Endothelial cell (in vitro differentiated cells): ENCODE measurements around the gene STX5. TPM values are rescaled to one million over a fixed set of nuclear protein-coding genes. Genes with fewer than 3 reads are reported as not detected.
A peak's percentile ranks its signal among the peaks of the same experiment; 100 is the strongest.

ENCODE experiments used
- DNase-seq: peaks from one replicate; pipeline ENCODE4 v3.0.0; 2021; ENCODE audit warnings: low spot score
- H3K27ac Mint-ChIP-seq: one replicate; pipeline ENCODE4 v1.8.0; 2021; ENCODE audit warnings: mixed read lengths, inconsistent platforms; ENCODE audit not compliant: unreplicated experiment
- H3K27me3 Mint-ChIP-seq: one replicate; pipeline ENCODE4 v1.8.0; 2021; ENCODE audit warnings: mild to moderate bottlenecking, moderate library complexity, mixed read lengths, inconsistent platforms; ENCODE audit not compliant: unreplicated experiment
- H3K36me3 Mint-ChIP-seq: one replicate; pipeline ENCODE4 v1.8.0; 2021; ENCODE audit warnings: mild to moderate bottlenecking, low read depth, mixed read lengths, inconsistent platforms; ENCODE audit not compliant: unreplicated experiment
- H3K4me1 Mint-ChIP-seq: one replicate; pipeline ENCODE4 v1.8.0; 2021; ENCODE audit warnings: mild to moderate bottlenecking, mixed read lengths, inconsistent platforms; ENCODE audit not compliant: unreplicated experiment
- H3K4me3 Mint-ChIP-seq: one replicate; pipeline ENCODE4 v1.8.0; 2021; ENCODE audit warnings: mild to moderate bottlenecking, mixed read lengths, inconsistent platforms; ENCODE audit not compliant: unreplicated experiment
- H3K9me3 Mint-ChIP-seq: one replicate; pipeline ENCODE4 v1.8.0; 2021; ENCODE audit warnings: mixed read lengths, inconsistent platforms; ENCODE audit not compliant: unreplicated experiment
- CTCF ChIP-seq: fragments of 200-600 bp; sonication (generic); IDR thresholded peaks from one replicate; pipeline ENCODE4 v1.5.0; 2021; ENCODE audit warnings: antibody characterized with exemption; ENCODE audit not compliant: unreplicated experiment
- microRNA-seq: library from miRNA; unstranded; fragments of <30 nt; microRNA quantifications from one replicate; pipeline ENCODE4, GENCODE V29; 2020; ENCODE audit not compliant: unreplicated experiment
- total RNA-seq: library from RNA; stranded (reverse); fragmentation: NEBNext Ultra II Directional; extraction: Animal tissue kit (Norgen Biotek cat#: 25700); gene quantifications from one replicate; pipeline ENCODE4 v1.2.1, GENCODE V29; 2021; ENCODE audit not compliant: unreplicated experiment

STX5 gene
- total RNA-seq, 1 donor from 2014 or later = 37.9 TPM

- peaks cover 16% of the 10 kb centered on the region for H3K27me3 Mint-ChIP-seq
- TF ChIP-seq CTCF = no peak
- H3K4me1 Mint-ChIP-seq = peaks cover 26% of the 10 kb centered on the region
- H3K4me3 Mint-ChIP-seq = no peak overlapping the region
- H3K36me3 Mint-ChIP-seq = peaks cover 4% of the 10 kb centered on the region
- peak overlapping the region; percentile 67 for H3K27ac Mint-ChIP-seq
- H3K9me3 Mint-ChIP-seq = no peaks in the 10 kb centered on the region
- DNase-seq = no peak
Observed at GRCh38 chr11:62757846-62758788, 73.7 kb downstream of the STX5 start.

Small RNA genes within 50 kb of the gene (microRNA-seq; reads per million reads assigned to microRNA genes)
- gene MIR6514 (1.7 reads per million, percentile 25 among the genes with 10 or more reads in this experiment), gene MIR6748 (0.21 reads per million)

Other genes starting within 250 kb of the STX5 start
- gene TUT1, start 240.5 kb downstream of the STX5 start, total RNA-seq = 21.2 TPM
- gene MTA2, start 230.2 kb downstream of the STX5 start, total RNA-seq = 157 TPM
- 98.6 TPM for gene EML3, start 219.3 kb downstream of the STX5 start, total RNA-seq
- gene ROM1, start 218.8 kb downstream of the STX5 start, total RNA-seq = 2.1 TPM
- 32.8 TPM for gene B3GAT3, start 210.1 kb downstream of the STX5 start, total RNA-seq
- gene GANAB, start 185.4 kb downstream of the STX5 start, total RNA-seq = 383 TPM
- gene INTS5, start 178.7 kb downstream of the STX5 start, total RNA-seq = 24.8 TPM
- gene C11orf98, start 166.8 kb downstream of the STX5 start, total RNA-seq = 60.1 TPM
- gene CSKMT, start 166.7 kb downstream of the STX5 start, total RNA-seq = 8.7 TPM
- gene UQCC3, start 160.4 kb downstream of the STX5 start, total RNA-seq = 4.7 TPM
- 11.2 TPM for gene LBHD1, start 159.8 kb downstream of the STX5 start, total RNA-seq
- 137 TPM for gene UBXN1, start 153.0 kb downstream of the STX5 start, total RNA-seq
- 0.44 TPM for gene LRRN4CL, start 142.5 kb downstream of the STX5 start, total RNA-seq
- gene BSCL2, start 124.6 kb downstream of the STX5 start, total RNA-seq = 53.6 TPM
- gene GNG3, start 124.4 kb downstream of the STX5 start, total RNA-seq = 1.1 TPM
- gene HNRNPUL2, start 104.6 kb downstream of the STX5 start, total RNA-seq = 43.6 TPM
- 38.1 TPM for gene TTC9C, start 103.6 kb downstream of the STX5 start, total RNA-seq
- gene ZBTB3, start 77.9 kb downstream of the STX5 start, total RNA-seq = 12.7 TPM
- gene POLR2G, start 70.5 kb downstream of the STX5 start, total RNA-seq = 93.6 TPM
- 31.0 TPM for gene TAF6L, start 60.7 kb downstream of the STX5 start, total RNA-seq
- gene TMEM179B, start 44.6 kb downstream of the STX5 start, total RNA-seq = 26.7 TPM
- gene TMEM223, start 40.0 kb downstream of the STX5 start, total RNA-seq = 13.9 TPM
- 50.8 TPM for gene NXF1, start 26.6 kb downstream of the STX5 start, total RNA-seq
- not detected for gene TEX54, start 790 bp upstream of the STX5 start, total RNA-seq
- 42.2 TPM for gene WDR74, start 7.5 kb upstream of the STX5 start, total RNA-seq
- 147 TPM for gene SLC3A2, start 48.8 kb upstream of the STX5 start, total RNA-seq
- gene CHRM1, start 89.3 kb upstream of the STX5 start, total RNA-seq = not detected
- not detected for gene SLC22A6, start 152.9 kb upstream of the STX5 start, total RNA-seq
- gene SLC22A8, start 183.8 kb upstream of the STX5 start, total RNA-seq = not detected